ENCODE results near the gene SUFU. TPM values are rescaled to one million over a fixed set of nuclear protein-coding genes. Genes with fewer than 3 reads are reported as not detected.

The SUFU gene
- total and polyA plus RNA-seq, 2 of the 4 experiments (the other 2 are of a cell fraction), result 2.2 to 11.0 TPM

GRCh38 chr10:102682981-102683380 is 179.2 kb downstream of the SUFU start:
- DNase-seq, result no peak
- no peak overlapping the region for H3K9ac ChIP-seq (ENCODE audit: low read depth, low read length)
- no peak overlapping the region for H2BK5ac ChIP-seq (ENCODE audit: low read depth, low read length, poor library complexity, severe bottlenecking)
- H3K4me2 ChIP-seq (ENCODE audit: low read depth, low read length), result no peak overlapping the region
- ChIA-PET POLR2A (ENCODE audit: unreplicated experiment) (no interaction called here), CTCF (no interaction called here)
- no peak overlapping the region for H4K5ac ChIP-seq (ENCODE audit: low read depth, low read length)
- H3K79me1 ChIP-seq (ENCODE audit: low read depth in 1 of 2, low read length in 2 of 2), result peaks cover 6 to 20% of the 10 kb centered on the region in 2 experiments; a peak in 3 of 4 replicates
- H3K4me3 ChIP-seq (ENCODE audit: insufficient read depth, low read depth, low read length), result no peak overlapping the region
- no TSS peak for BruUV-seq (replicated peaks)
- no peaks in the 10 kb centered on the region for H3K27me3 ChIP-seq (ENCODE audit: control insufficient read depth, insufficient read depth, low read length)
- intact Hi-C loops (cut with micrococcal nuclease) (no loop called here), in situ Hi-C loops (cut with MboI; ENCODE audit: low sequenced_read_pairs) (no loop called here), dilution Hi-C loops (cut with HindIII; ENCODE audit: low sequenced_read_pairs, unreplicated experiment) (no loop called here)
- H3K9me3 ChIP-seq (ENCODE audit: control insufficient read depth, insufficient read depth, low read length), result no peaks in the 10 kb centered on the region
- no peak overlapping the region for H2BK120ac ChIP-seq (ENCODE audit: low read depth, low read length)
- ATAC-seq (ENCODE audit: low read depth), result no peak
- H4K91ac ChIP-seq (ENCODE audit: insufficient read depth, low read depth, low read length), result no peak overlapping the region
- H3K36me3 ChIP-seq (ENCODE audit: control insufficient read depth, insufficient read depth, low read length), result peaks cover 16% of the 10 kb centered on the region
- no peak overlapping the region for H2BK20ac ChIP-seq (ENCODE audit: low read depth, low read length)
- no peak overlapping the region for H3K27ac ChIP-seq (ENCODE audit: insufficient read depth, low read length)
- H3K4ac ChIP-seq (ENCODE audit: low read depth, low read length), result no peak overlapping the region
- H3K9me1 ChIP-seq (ENCODE audit: insufficient read depth, low read length), result peaks cover 14% of the 10 kb centered on the region
- no peak overlapping the region for H3K14ac ChIP-seq (replicated peaks; ENCODE audit: low read depth, low read length)
- no peak overlapping the region for H2AK5ac ChIP-seq (ENCODE audit: low read depth, low read length)
- H3K18ac ChIP-seq (ENCODE audit: low read depth, low read length), result no peak overlapping the region
- no peak overlapping the region for H4K8ac ChIP-seq (ENCODE audit: low read depth in 2 of 2, low read length in 2 of 2)
- TF ChIP-seq CEBPB (IDR thresholded peaks at IDR 0.05; ENCODE audit: low read depth, low read length), result no peak
- TF ChIP-seq POLR2A (IDR thresholded peaks at IDR 0.05; ENCODE audit: low read depth, low read length), result no peak
- no peak for TF ChIP-seq BHLHE40 (IDR thresholded peaks at IDR 0.05; ENCODE audit: low read depth, low read length)
- 100% methylated on average over 2 of the region's 4 CpGs; no CpG with 5 or more reads in 1 of the 2 experiments for whole genome bisulfite sequencing, 2 experiments (ENCODE audit: extremely low coverage in 2 of 2, insufficient read length in 1 of 2)
- H2BK15ac ChIP-seq (ENCODE audit: low read depth, low read length), result no peak overlapping the region
- no peak overlapping the region for H3K56ac ChIP-seq (ENCODE audit: extremely low read depth, insufficient read depth, low read length)
- H2AK9ac ChIP-seq (replicated peaks; ENCODE audit: low read depth, low read length, poor library complexity), result no peak overlapping the region
- no peak overlapping the region for H3K23ac ChIP-seq (ENCODE audit: low read depth, low read length)
- H3K4me1 ChIP-seq (ENCODE audit: control insufficient read depth, insufficient read depth, low read length), result peaks cover 12% of the 10 kb centered on the region
- no peaks in the 10 kb centered on the region for H4K20me1 ChIP-seq (ENCODE audit: insufficient read depth, low read length)
- no peak overlapping the region for H2AFZ ChIP-seq (replicated peaks; ENCODE audit: low read length, poor library complexity)

Small RNA genes within 50 kb of the gene (microRNA-seq; reads per million reads assigned to microRNA genes)
- gene RNU6-43P (ENCODE audit: insufficient read depth, insufficient read length), result not detected

Small RNA genes within 50 kb of the gene (small RNA-seq; reads per million reads assigned to genes)
- 0.07 to 10.8 (median 0.15) reads per million in 5 experiments for gene RNU6-43P

Other genes with a start within 250 kb of the SUFU start
- gene NFKB2, start 108.3 kb upstream of the SUFU start, total RNA-seq (2012; rRNA removed), result 16.1 TPM in 2 replicates
- 32.3 and 34.7 TPM in 2 replicates for gene NFKB2, start 108.3 kb upstream of the SUFU start, polyA plus RNA-seq (2012; rRNA removed)
- gene PSD, start 85.2 kb upstream of the SUFU start, total RNA-seq (2012; rRNA removed), result 1.4 and 2.0 TPM in 2 replicates
- gene PSD, start 85.2 kb upstream of the SUFU start, polyA plus RNA-seq (2012; rRNA removed), result 4.4 and 5.8 TPM in 2 replicates
- 2.5 and 3.0 TPM in 2 replicates for gene FBXL15, start 83.1 kb upstream of the SUFU start, total RNA-seq (2012; rRNA removed)
- gene FBXL15, start 83.1 kb upstream of the SUFU start, polyA plus RNA-seq (2012; rRNA removed), result 8.4 and 13.6 TPM in 2 replicates
- 43.6 and 55.7 TPM in 2 replicates for gene CUEDC2, start 71.4 kb upstream of the SUFU start, total RNA-seq (2012; rRNA removed)
- 84.9 and 87.6 TPM in 2 replicates for gene CUEDC2, start 71.4 kb upstream of the SUFU start, polyA plus RNA-seq (2012; rRNA removed)
- not detected in 2 replicates for gene C10orf95, start 52.4 kb upstream of the SUFU start, total RNA-seq (2012; rRNA removed)
- gene C10orf95, start 52.4 kb upstream of the SUFU start, polyA plus RNA-seq (2012; rRNA removed), result not detected in 2 replicates
- gene ACTR1A, start 1.3 kb upstream of the SUFU start, total RNA-seq (2012; rRNA removed), result 126 and 157 TPM in 2 replicates
- gene ACTR1A, start 1.3 kb upstream of the SUFU start, polyA plus RNA-seq (2012; rRNA removed), result 142 and 155 TPM in 2 replicates
- 25.5 and 30.0 TPM in 2 replicates for gene TRIM8, start 140.5 kb downstream of the SUFU start, total RNA-seq (2012; rRNA removed)
- gene TRIM8, start 140.5 kb downstream of the SUFU start, polyA plus RNA-seq (2012; rRNA removed), result 124 and 126 TPM in 2 replicates
- 5.0 and 11.7 TPM in 2 replicates for gene ARL3, start 210.4 kb downstream of the SUFU start, total RNA-seq (2012; rRNA removed)
- 12.9 and 14.3 TPM in 2 replicates for gene ARL3, start 210.4 kb downstream of the SUFU start, polyA plus RNA-seq (2012; rRNA removed)
- 4.2 and 11.7 TPM in 2 replicates for gene SFXN2, start 210.7 kb downstream of the SUFU start, total RNA-seq (2012; rRNA removed)
- 6.9 TPM in 2 replicates for gene SFXN2, start 210.7 kb downstream of the SUFU start, polyA plus RNA-seq (2012; rRNA removed)
- 29.2 and 31.0 TPM in 2 replicates for gene WBP1L, start 240.0 kb downstream of the SUFU start, total RNA-seq (2012; rRNA removed)
- gene WBP1L, start 240.0 kb downstream of the SUFU start, polyA plus RNA-seq (2012; rRNA removed), result 20.7 and 22.2 TPM in 2 replicates

All from IMR-90 (cell line).